ENCODE measurements around the gene ZNRF3.

Gene ZNRF3

GRCh38 chr22:28958611-28959010 lies 75.2 kb downstream of the ZNRF3 start:
- H3K4me1 ChIP-seq (ENCODE audit: low read length): peaks cover 36% of the 10 kb centered on the region
- H4K20me1 ChIP-seq (ENCODE audit: insufficient read depth, low read length): peaks cover 36% of the 10 kb centered on the region
- H3K79me2 ChIP-seq (ENCODE audit: low read length): peaks cover 75% of the 10 kb centered on the region

GRCh38 chr22:28962042-28962554 lies 78.7 kb downstream of the ZNRF3 start:
- TF ChIP-seq CTCF (IDR thresholded peaks at IDR 0.05; ENCODE audit: low read depth, low read length) (no peak), EZH2phosphoT487 (IDR thresholded peaks at IDR 0.05; ENCODE audit: low read depth) (no peak)
- no peak overlapping the region for H3K4me2 ChIP-seq (ENCODE audit: low read length)
- H3K9ac ChIP-seq (ENCODE audit: low read length): no peak overlapping the region
- H2AFZ ChIP-seq (ENCODE audit: low read depth, low read length): no peak overlapping the region
- no peaks in the 10 kb centered on the region for H3K9me3 ChIP-seq (ENCODE audit: insufficient read depth, low read length)
- no peak overlapping the region for H3K4me3 ChIP-seq (ENCODE audit: low read length)
- no peak overlapping the region for H3K27ac ChIP-seq (ENCODE audit: low read length)
- no peaks in the 10 kb centered on the region for H3K27me3 ChIP-seq (ENCODE audit: low read depth, low read length)
- peaks cover 27% of the 10 kb centered on the region for H3K4me1 ChIP-seq (ENCODE audit: low read length)
- peaks cover 6% of the 10 kb centered on the region for H3K36me3 ChIP-seq (replicated peaks; ENCODE audit: low read depth, low read length)
- peaks cover 53% of the 10 kb centered on the region; the same call in 1 of the 2 replicates for H3K79me2 ChIP-seq (ENCODE audit: low read length)
- H4K20me1 ChIP-seq (ENCODE audit: insufficient read depth, low read length): peaks cover 32% of the 10 kb centered on the region

More at GRCh38 chr22:28958611-28959010, 75.2 kb downstream of the ZNRF3 start:
- H3K9me3 ChIP-seq (ENCODE audit: insufficient read depth, low read length): no peaks in the 10 kb centered on the region
- no peaks in the 10 kb centered on the region for H3K27me3 ChIP-seq (ENCODE audit: low read depth, low read length)
- H3K36me3 ChIP-seq (replicated peaks; ENCODE audit: low read depth, low read length): peaks cover 6% of the 10 kb centered on the region
- no peak overlapping the region for H3K4me2 ChIP-seq (ENCODE audit: low read length)
- no peak for TF ChIP-seq EZH2phosphoT487 (IDR thresholded peaks at IDR 0.05; ENCODE audit: low read depth)
- no peak for TF ChIP-seq CTCF (IDR thresholded peaks at IDR 0.05; ENCODE audit: low read depth, low read length)
- H2AFZ ChIP-seq (ENCODE audit: low read depth, low read length): no peak overlapping the region
- no peak overlapping the region for H3K27ac ChIP-seq (ENCODE audit: low read length)
- no peak overlapping the region for H3K9ac ChIP-seq (ENCODE audit: low read length)
- H3K4me3 ChIP-seq (ENCODE audit: low read length): no peak overlapping the region

GRCh38 chr22:28963362-28963761 lies 80.0 kb downstream of the ZNRF3 start:
- peaks cover 31% of the 10 kb centered on the region for H4K20me1 ChIP-seq (ENCODE audit: insufficient read depth, low read length)
- no peak overlapping the region for H3K4me3 ChIP-seq (ENCODE audit: low read length)
- H3K9me3 ChIP-seq (ENCODE audit: insufficient read depth, low read length): no peaks in the 10 kb centered on the region
- H3K4me1 ChIP-seq (ENCODE audit: low read length): peaks cover 27% of the 10 kb centered on the region
- no peak overlapping the region for H2AFZ ChIP-seq (ENCODE audit: low read depth, low read length)
- H3K9ac ChIP-seq (ENCODE audit: low read length): no peak overlapping the region
- no peak for TF ChIP-seq CTCF (IDR thresholded peaks at IDR 0.05; ENCODE audit: low read depth, low read length)
- no peak for TF ChIP-seq EZH2phosphoT487 (IDR thresholded peaks at IDR 0.05; ENCODE audit: low read depth)
- H3K36me3 ChIP-seq (replicated peaks; ENCODE audit: low read depth, low read length): peaks cover 6% of the 10 kb centered on the region
- peaks cover 51% of the 10 kb centered on the region; the same call in 1 of the 2 replicates for H3K79me2 ChIP-seq (ENCODE audit: low read length)
- H3K4me2 ChIP-seq (ENCODE audit: low read length): no peak overlapping the region
- H3K27me3 ChIP-seq (ENCODE audit: low read depth, low read length): no peaks in the 10 kb centered on the region
- no peak overlapping the region for H3K27ac ChIP-seq (ENCODE audit: low read length)

DNA sequence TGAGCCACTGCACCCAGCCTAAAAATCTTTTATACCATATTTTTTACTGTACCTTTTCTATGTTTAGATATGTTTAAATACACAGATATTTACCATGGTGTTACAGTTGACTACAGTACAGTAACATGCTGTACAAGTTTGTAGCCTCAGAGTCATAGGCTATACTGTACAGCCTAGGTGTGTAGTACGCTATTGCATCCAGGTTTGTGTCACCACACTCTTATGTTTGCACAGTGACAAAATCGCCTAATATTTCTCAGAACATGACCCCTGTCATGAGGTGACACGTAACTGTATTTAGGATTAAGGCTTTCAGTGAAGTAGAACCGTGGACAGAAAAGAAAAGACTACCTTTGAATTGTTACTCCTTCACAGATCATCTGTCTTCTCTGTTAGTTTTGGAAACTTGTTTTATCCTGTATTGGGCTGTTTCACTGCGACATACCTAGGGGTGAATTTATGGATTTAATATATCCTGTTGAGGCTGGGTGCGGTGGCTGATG lies 83.8 kb downstream of the ZNRF3 start:
- Histone ChIP-seq H3K9ac (ENCODE audit: low read length) (no peak overlapping the region), H4K20me1 (ENCODE audit: insufficient read depth, low read length) (peaks cover 15% of the 10 kb centered on the region), H3K4me1 (ENCODE audit: low read length) (no peaks in the 10 kb centered on the region), H3K27me3 (ENCODE audit: low read depth, low read length) (no peaks in the 10 kb centered on the region), H3K9me3 (ENCODE audit: insufficient read depth, low read length) (no peaks in the 10 kb centered on the region), H3K4me3 (ENCODE audit: low read length) (no peak overlapping the region), H3K27ac (ENCODE audit: low read length) (no peak overlapping the region), H3K36me3 (replicated peaks; ENCODE audit: low read depth, low read length) (no peaks in the 10 kb centered on the region), H2AFZ (ENCODE audit: low read depth, low read length) (no peak overlapping the region), H3K4me2 (ENCODE audit: low read length) (no peak overlapping the region), H3K79me2 (ENCODE audit: low read length) (peaks cover 22% of the 10 kb centered on the region; the same call in 1 of the 2 replicates)
- no peak for TF ChIP-seq EZH2phosphoT487 (IDR thresholded peaks at IDR 0.05; ENCODE audit: low read depth)
- no peak for TF ChIP-seq CTCF (IDR thresholded peaks at IDR 0.05; ENCODE audit: low read depth, low read length)
